Stimulated activated CD8-positive, alpha-beta memory T cell treated with anti-CD3 and anti-CD28 coated beads, Interleukin-7, amount 100 ng/mL, for 1 hour (primary cell): ENCODE results near the gene C5orf46.
"Not testable (repeated sequence)": the region's sequence is repeated elsewhere in the genome, so short reads cannot be mapped to it uniquely, and the experiment has no call there.

Experiments used
- DNase-seq, 2 donors: peaks; one replicate each; pipeline ENCODE4 v3.0.0-alpha.2; 2020; ENCODE audit warnings: low read depth in 2 of 2

Gene C5orf46

GRCh38 chr5:147895864-147896263, 10.5 kb downstream of the C5orf46 start:
- no peak for DNase-seq

DNA sequence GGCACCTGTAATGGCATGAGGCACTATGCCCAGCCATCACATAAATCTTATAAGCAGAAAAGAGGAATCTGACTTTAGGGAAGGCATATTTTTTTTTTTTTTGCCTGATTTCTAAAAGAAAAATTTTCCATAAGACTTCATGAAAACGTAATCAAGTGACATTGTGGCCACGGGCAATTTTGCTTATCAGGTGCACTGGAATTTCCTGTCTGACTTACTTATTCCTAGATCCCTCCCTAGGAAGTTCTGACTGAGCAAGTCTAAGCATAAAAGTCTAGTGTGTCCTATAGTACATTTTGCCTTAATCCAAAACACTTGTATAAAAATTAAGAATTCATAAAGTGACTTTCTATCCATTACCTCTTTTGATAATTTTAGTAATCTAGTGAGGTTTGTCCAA, 12.5 kb downstream of the C5orf46 start:
- no peak for DNase-seq

DNA sequence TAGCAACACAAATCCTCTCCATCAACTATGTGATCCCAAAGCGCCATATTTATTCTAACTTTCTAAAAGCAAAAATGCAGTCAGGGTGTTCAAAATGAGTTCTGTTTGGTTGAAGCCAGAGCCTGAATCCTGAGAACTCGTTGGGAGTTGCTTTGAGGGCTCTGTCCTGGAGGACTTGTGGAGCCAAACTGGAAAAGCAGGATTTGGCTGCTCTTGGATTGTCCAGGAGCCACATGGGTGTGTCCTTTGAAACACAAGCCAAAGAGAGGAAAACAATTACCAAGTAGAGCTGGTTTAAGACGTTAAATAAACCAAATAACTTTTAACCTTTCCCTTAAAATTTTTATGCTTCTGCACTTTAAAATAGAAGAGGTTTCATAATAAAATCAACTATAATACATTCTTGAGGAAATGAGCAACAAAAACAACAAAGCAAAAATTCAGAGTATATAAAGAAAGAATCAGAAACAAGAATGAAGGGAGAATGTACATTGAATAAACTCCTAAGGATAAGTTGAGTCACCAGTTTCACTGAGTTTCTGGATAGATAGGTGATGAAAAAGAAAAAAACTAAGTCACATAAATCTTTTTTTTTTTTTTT, 13.5 kb downstream of the C5orf46 start:
- DNase-seq = no peak

DNA sequence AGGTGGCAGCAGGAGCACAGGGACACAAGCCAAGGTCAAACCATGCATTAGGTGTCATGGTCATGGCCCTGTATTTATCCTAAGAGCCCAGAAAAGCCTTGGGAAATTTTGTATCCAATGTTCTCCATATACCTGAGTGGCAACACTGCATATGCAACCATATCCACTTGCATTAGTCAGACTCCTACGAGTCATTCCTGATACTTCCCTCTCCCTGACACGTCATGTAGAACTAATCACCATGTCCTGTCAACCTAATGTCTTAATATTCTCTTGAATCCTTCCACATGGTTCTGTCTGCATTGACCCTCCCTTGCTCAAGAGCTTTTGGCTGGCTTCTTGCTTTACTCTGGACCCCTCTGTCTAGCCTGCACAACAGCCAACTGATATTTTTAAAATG, 18.4 kb downstream of the C5orf46 start:
- DNase-seq = no peak

DNA sequence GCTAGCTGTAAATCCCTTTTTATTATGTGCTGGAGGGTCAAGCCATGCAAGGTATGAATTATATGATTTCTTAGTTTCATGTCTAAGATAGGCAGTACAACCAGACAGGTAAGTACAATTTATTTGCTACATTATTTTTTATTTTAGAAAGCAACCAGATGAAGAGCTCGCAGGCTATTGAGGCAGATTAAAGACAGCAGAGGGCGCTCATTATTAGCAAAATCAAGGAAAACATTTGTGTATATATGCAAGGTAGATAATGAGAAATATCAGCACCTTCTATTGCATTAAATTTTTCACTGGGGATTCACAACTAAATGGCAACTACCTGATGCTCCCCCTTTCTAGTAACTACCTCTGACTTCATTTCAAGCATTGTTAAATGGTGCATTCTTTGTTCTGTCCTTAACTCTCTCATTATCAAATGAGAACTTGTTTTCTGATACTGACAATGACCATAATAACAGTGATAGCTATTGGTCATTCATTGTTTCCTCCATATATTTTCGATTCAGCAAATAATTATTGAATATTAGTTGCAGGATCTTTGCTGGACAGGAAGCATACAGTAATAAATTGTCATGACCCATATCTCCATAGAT, 19.2 kb downstream of the C5orf46 start:
- DNase-seq = no peak

DNA sequence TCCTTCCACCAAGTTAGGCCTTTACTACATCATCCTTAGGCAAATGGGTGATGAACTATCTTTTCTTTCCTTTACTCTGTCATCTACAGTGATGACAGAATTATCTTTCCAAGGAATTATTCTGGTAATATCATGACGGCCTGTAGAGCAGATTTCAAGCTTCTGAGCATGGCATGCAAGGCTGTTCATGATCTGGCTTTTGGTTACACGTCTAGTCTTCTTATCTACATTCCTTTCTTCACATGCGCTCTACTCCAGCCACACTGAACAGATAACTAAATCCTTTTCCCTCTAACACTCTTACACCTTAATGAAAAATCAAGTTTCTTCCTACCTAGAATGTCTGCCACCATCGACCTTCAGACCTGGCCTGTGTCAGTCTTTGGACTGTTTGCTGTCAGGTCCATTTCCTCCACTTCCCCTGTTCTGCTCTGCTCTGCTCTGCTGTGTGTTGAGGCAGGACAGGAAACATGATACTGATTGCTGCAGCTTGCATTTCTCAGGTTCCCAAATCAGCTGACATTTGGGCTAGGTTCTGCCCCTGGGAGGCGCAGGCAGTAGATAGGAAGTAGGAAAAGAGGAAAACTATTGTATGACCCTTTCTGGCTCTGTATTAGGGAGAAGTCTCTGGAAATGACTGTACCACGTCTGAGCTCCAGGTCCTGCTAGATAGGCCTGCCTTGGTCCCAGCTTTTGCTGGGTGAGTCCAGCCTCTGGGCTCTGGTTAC, 23.6 kb downstream of the C5orf46 start:
- no peak for DNase-seq

- DNase-seq = no peak
Measured at GRCh38 chr5:147880487-147880886, 25.9 kb downstream of the C5orf46 start.

DNA sequence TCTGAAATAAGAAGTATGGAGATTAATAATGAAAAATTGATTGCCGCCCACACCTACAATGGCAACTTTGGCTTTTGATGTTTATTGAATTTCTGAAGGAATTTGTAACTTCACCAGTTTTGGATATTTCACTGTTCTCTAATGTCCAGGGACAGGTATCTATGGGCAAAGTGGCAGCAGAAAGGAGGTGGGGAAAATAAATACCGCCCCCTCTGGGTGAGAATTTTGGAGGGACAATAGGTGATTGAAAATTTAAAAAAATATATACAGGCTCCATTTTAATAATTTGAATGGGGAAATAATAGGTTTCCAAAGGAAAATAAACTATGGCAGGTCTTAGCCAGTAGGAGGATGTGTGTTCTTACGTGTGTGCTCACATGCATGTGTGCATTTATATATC, 26.6 kb downstream of the C5orf46 start:
- no peak for DNase-seq

DNA sequence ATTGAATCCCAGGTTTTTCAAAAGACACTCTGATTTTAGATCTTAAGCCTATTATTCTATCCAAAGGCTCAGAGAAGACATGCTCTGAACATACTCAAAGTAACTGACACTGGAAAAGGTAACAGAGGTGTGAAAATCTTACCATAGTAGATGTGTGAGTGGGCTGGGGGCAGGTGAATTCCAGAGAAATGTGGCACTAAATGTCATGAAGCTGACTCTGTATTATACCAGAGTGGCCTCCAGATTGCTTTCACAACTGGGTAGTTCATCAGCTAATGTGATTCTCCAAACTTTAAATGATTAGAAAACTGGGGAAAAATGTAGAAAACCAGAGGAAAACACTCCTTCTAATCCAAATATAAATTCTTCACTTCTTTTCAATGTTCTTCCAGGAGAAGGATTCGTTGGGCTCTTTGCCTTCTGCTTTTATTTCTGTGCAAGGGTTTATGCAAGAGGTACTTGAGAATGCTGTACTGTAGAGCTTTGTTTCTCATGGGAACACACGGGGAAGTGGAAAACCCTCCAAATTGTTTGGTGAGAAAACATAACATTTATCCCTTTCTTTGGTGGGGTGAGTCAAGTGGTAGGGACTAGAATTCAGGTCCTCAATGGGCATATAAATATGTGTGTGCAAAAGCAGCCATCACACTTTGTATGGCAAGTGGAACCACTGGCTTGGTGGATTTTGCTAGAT, 28.1 kb downstream of the C5orf46 start, which contains the start of gene SCGB3A2:
Gene SCGB3A2, plus strand, starts transcription at position 646 of the 694 bp plus-strand sequence. CDS start 93 bp downstream, outside the sequence.
- DNase-seq = no peak

- DNase-seq = no peak
Measured at GRCh38 chr5:147876626-147877025, 29.7 kb downstream of the C5orf46 start.

GRCh38 chr5:147876141-147876540, 30.2 kb downstream of the C5orf46 start:
- DNase-seq = no peak

DNA sequence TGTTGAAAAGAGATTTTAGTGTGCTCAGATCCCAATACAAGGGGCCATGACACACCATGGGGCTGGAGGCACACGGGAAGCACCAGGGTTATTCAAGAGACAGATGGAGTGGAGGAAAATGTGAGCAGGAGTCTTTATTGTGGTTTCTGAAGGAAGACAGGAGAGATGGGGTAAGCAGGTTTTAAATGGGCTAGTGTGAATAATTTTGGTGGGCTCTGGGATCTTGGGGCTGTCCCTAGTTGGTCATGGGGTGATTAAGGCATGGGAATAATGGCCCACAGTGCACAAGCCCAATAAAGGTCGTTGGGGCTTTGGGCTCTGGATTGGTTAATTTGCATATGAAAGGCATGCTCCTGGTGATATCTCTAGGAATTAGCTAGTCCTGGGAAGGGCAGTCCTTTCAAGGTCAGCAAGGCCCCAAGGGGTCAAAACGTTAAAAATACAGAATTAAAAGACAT, 31.4 kb downstream of the C5orf46 start:
- no peak for DNase-seq

GRCh38 chr5:147874118-147874875, 32.0 kb downstream of the C5orf46 start:
- not testable (repeated sequence) for DNase-seq

DNA sequence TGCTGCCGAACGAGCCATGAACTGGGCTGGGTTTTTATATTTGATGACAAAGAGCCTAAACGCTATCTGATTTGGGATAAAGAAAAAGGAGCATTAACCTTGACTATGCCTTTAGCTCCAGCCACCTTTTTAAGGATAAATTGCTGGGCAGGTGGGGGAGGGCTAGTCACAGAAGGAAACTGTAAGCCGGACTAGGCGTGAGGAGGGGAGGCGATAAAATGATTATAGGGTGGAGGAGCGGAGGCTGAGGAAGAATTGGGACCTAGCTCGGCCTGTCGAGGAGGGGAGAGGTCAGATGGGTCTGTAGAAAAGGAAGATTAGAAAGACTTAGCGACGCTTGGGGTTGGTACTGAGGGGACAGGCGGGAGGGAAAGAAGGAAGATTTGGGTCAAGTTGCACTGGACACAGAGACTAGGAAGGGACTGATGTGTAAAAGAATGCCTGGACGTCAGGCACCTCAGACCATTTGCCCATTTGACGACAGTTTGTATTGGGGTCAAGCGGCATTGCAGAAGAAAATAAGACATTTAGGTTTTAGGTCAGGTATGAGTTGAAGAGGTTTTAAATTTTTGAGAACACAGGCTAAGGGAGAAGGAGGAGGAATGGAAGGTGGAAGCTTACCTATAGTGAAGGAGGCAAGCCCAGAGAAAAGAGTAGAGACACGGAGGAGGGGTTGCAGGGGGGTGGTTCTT, 33.4 kb downstream of the C5orf46 start:
- DNase-seq = not testable (repeated sequence)

GRCh38 chr5:147871980-147872549, 34.3 kb downstream of the C5orf46 start:
- not testable (repeated sequence) for DNase-seq

DNA sequence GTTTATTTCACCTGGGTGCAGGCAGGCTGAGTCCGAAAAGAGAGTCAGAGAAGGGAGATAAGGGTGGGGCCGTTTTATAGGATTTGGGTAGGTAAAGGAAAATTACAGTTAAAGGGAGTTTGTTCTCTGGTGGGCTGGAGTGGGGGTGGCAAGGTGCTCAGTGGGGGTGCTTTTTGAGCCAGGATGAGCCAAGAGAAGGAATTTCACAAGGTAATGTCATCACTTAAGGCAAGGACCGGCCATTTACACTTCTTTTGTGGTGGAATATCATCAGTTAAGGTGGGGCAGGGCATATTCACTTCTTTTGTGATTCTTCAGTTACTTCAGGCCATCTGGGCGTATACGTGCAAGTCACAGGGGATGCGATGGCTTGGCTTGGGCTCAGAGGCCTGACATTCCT, 36.4 kb downstream of the C5orf46 start:
- not testable (repeated sequence) for DNase-seq

DNA sequence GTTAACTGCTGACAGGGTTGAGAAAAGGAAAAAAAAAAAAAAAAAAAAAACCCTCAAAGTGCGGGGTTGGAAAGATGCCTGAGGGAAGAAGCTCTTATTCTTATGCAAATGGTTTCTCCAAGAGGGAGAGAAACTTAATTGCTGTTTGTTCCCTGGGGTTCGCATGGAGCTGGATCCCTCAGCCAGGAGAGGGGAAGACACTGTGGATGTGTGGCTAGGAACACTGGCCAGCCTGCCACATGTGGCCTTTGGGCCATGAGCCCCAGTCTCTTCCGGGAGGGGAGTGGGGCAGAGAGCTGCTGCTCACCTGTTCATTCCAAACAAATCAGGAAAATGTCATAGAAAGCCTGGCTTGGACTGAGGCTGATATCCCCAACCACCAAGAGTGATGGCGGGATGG, 37.2 kb downstream of the C5orf46 start:
- no peak for DNase-seq

DNA sequence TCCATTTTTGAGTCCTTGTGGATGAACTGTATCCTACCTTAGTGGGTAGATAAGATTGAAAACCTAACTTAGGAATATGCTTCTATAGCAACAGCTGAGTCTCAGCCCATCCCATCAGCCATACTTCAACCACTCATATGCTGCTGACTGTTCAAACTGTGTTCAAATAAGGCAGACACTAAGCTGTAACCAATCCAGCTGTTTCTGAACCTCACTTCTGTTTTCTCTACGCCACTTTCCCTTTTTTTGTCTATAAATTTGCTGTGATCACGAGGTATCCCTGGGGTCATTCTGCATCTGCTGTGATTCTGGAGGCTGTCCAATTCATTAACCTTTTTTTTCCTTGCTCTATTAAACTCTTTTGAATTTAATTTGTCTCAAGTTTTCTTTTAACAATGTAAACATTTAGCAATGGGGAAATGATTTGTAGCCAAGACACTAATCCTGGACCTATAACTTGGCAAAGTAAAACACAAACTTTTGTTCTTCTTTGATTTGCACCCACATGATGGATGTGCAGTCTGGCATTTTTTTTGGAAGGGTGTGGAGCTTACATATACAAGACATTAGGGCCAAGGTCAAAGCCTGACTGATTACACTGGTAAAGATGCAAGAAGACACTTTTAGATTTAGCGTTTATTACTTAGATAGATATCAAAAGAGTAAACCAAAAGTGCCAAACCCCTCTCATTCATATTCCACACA, 42.7 kb downstream of the C5orf46 start:
- DNase-seq = no peak

DNA sequence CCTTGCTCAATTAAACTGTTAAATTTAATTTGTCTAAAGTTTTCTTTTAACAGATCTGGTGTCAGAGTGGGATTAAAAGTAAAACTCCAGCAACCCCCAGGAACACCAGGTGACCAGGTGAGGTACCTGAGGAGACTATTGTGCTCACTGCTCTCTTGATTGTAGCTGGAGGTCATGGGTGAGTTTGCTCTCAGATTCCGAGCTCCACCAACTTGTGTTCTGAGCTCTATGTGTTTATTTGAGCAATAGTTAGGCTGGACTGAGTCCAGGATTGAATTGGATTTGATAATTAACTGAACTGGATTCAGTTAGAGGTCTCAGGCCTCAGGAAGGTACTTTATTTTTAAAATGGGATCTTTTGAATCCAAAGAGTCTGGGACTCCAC, 45.7 kb downstream of the C5orf46 start:
- DNase-seq = no peak
